K562 (cell line): ENCODE data around the gene PPT2. TPM values are rescaled to one million over a fixed set of nuclear protein-coding genes. Genes with fewer than 3 reads are reported as not detected.

Experiments
- CTBP1 ChIP-seq: fragments of 450-650 bp; IDR thresholded peaks from 2 replicates; pipeline ENCODE4 v1.6.1; 2016; ENCODE audit warnings: borderline replicate concordance
- GATA2 ChIP-seq: sonication (generic); formaldehyde crosslinking; IDR thresholded peaks from 2 replicates; pipeline ENCODE4 v1.4.0; 2020; ENCODE audit warnings: mild to moderate bottlenecking, missing genetic modification reagents
- HEY1 ChIP-seq: fragments of 250-450 bp; sonication (Bioruptor Pico); IDR thresholded peaks from 2 replicates; pipeline ENCODE4 v1.5.0; 2020; ENCODE audit warnings: mild to moderate bottlenecking, moderate library complexity, borderline replicate concordance
- JUN ChIP-seq, 2 experiments: sonication (generic) in 1 of 2; formaldehyde crosslinking in 1 of 2; IDR thresholded peaks; 2 replicates each; pipeline versions ENCODE4 v1.6.1 to v1.8.0; 2012 to 2022; ENCODE audit warnings: borderline replicate concordance in 2 of 2, mild to moderate bottlenecking in 2 of 2, improper control_type of control experiment in 1 of 2, low read depth in 1 of 2, low read length in 1 of 2, missing genetic modification reagents in 1 of 2
- KAT2B ChIP-seq: IDR thresholded peaks from one replicate; pipeline ENCODE4 v1.6.1; 2012; ENCODE audit warnings: low read depth, mild to moderate bottlenecking, control low read depth, inconsistent platforms, low read length, moderate library complexity
- NFE2L1 ChIP-seq: fragments of 450-650 bp; IDR thresholded peaks from 2 replicates; pipeline ENCODE4 v1.6.1; 2016; ENCODE audit warnings: missing genetic modification characterization, low read depth, mild to moderate bottlenecking, missing compliant biosample characterization, moderate library complexity, borderline replicate concordance
- RB1 ChIP-seq: fragments of 450-650 bp; IDR thresholded peaks from 2 replicates; pipeline ENCODE4 v1.6.1; 2017; ENCODE audit warnings: low read depth, mild to moderate bottlenecking
- TBP ChIP-seq: optimal IDR thresholded peaks from 2 replicates; pipeline ENCODE3; 2011; ENCODE audit warnings: low read depth, low read length, improper control_type of control experiment
- TEAD4 ChIP-seq, 2 experiments: sonication (generic) in 1 of 2; formaldehyde crosslinking in 1 of 2; IDR thresholded peaks; 2 replicates each; pipeline versions ENCODE4 v1.6.1 to v1.8.0; 2012 to 2022; ENCODE audit warnings: borderline replicate concordance in 1 of 2, inconsistent platforms in 1 of 2, low read length in 1 of 2, mild to moderate bottlenecking in 1 of 2, missing genetic modification reagents in 1 of 2
- ZNF639 ChIP-seq, 2 experiments: fragments of 200-800 bp in 1 of 2; sonication (Bioruptor generic) in 1 of 2; sonication (generic) in 1 of 2; formaldehyde crosslinking in 1 of 2; IDR thresholded peaks in 1 of 2; conservative IDR thresholded peaks in 1 of 2; 2 replicates each; pipeline versions ENCODE4 v1.5.0 to v1.6.1; 2016 to 2020; ENCODE audit warnings: missing compliant biosample characterization in 1 of 2, missing genetic modification characterization in 1 of 2, missing genetic modification reagents in 1 of 2
- ZNF740 ChIP-seq, 3 experiments: fragments of 200-800 bp in 1 of 3; sonication (Bioruptor generic) in 1 of 3; sonication (generic) in 1 of 3; formaldehyde crosslinking in 1 of 3; IDR thresholded peaks; 2 replicates each; pipeline versions ENCODE4 v1.6.1 to v1.8.0; 2016 to 2022; ENCODE audit warnings: mild to moderate bottlenecking in 2 of 3, missing compliant biosample characterization in 2 of 3, missing genetic modification characterization in 2 of 3, missing genetic modification reagents in 1 of 3
- polyA plus RNA-seq, 8 experiments: library from polyadenylated mRNA; depleted of rRNA in 4 of 8; stranded (reverse) in 5 of 8; unstranded in 3 of 8; fragments of >200 nt; fragmentation: Nextera tagmentation in 2 of 8; fragmentation: Illumina TruSeq in 1 of 8; extraction: Ambion mirVana in 2 of 8; extraction: Trizol in 1 of 8; gene quantifications; 2 replicates each; pipeline versions ENCODE4 v1.2.1 to v1.2.3, GENCODE V29; 2011 to 2014; ENCODE audit warnings: inconsistent platforms in 1 of 8, missing spikeins in 1 of 8
- total RNA-seq, 7 experiments: library from RNA; depleted of rRNA in 6 of 7; stranded (reverse); fragments of >200 nt in 6 of 7; fragmentation: Illumina TruSeq in 2 of 7; extraction: Trizol in 2 of 7; gene quantifications; 2 replicates each; pipeline versions ENCODE4 v1.2.1 to v1.2.3, GENCODE V29; 2011 to 2021; ENCODE audit warnings: low replicate concordance in 1 of 7
- TF ChIP-seq, protein P1 (sequence below): sonication (generic); formaldehyde crosslinking; IDR thresholded peaks from 2 replicates; pipeline ENCODE4 v1.8.0; 2022; ENCODE audit warnings: missing genetic modification reagents, mild to moderate bottlenecking, moderate library complexity, borderline replicate concordance
- TF ChIP-seq, protein P2 (sequence below): fragments of 450-650 bp; conservative IDR thresholded peaks from 2 replicates; pipeline ENCODE4 v1.6.1; 2016; ENCODE audit warnings: missing genetic modification characterization, low read depth, mild to moderate bottlenecking, missing compliant biosample characterization, moderate library complexity
- TF ChIP-seq, protein P3 (sequence below): sonication (generic); formaldehyde crosslinking; IDR thresholded peaks from 2 replicates; pipeline ENCODE4 v1.9.0; 2022; ENCODE audit warnings: mild to moderate bottlenecking, missing genetic modification reagents
- TF ChIP-seq, protein P4 (sequence below), 3 experiments: IDR thresholded peaks in 2 of 3; conservative IDR thresholded peaks in 1 of 3; 2 replicates each; pipeline ENCODE4 v1.5.1; 2011 to 2012; ENCODE audit warnings: low read length in 3 of 3, mild to moderate bottlenecking in 3 of 3, control low read depth in 2 of 3, improper control_type of control experiment in 1 of 3, inconsistent platforms in 1 of 3, low read depth in 1 of 3, mixed read lengths in 1 of 3, moderate library complexity in 1 of 3; ENCODE audit not compliant: insufficient read depth in 2 of 3

PPT2 gene
- total and polyA plus RNA-seq, 9 of the 15 experiments (the other 6 are each of a cell fraction or from before 2014, with no cell fraction given), result 27.4 to 98.8 (median 69.9) TPM

GRCh38 chr6:32113386-32114352 is 40.3 kb upstream of the PPT2 start (continued):
- TF ChIP-seq, protein P1, sequence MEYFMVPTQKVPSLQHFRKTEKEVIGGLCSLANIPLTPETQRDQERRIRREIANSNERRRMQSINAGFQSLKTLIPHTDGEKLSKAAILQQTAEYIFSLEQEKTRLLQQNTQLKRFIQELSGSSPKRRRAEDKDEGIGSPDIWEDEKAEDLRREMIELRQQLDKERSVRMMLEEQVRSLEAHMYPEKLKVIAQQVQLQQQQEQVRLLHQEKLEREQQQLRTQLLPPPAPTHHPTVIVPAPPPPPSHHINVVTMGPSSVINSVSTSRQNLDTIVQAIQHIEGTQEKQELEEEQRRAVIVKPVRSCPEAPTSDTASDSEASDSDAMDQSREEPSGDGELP (CRISPR knock-in tag), result peak; percentile 68
- TF ChIP-seq HEY1, result no peak
- no peak for TF ChIP-seq TEAD4 (IDR thresholded peaks at IDR 0.05; ENCODE audit: low read length)
- TF ChIP-seq TEAD4 (CRISPR knock-in tag; IDR thresholded peaks at IDR 0.05; ENCODE audit: borderline replicate concordance), result 0 out of 2 replicates have a peak, but pooled peaks have one; percentile 32
- TF ChIP-seq, protein P2, sequence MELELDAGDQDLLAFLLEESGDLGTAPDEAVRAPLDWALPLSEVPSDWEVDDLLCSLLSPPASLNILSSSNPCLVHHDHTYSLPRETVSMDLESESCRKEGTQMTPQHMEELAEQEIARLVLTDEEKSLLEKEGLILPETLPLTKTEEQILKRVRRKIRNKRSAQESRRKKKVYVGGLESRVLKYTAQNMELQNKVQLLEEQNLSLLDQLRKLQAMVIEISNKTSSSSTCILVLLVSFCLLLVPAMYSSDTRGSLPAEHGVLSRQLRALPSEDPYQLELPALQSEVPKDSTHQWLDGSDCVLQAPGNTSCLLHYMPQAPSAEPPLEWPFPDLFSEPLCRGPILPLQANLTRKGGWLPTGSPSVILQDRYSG (tag), result no peak
- TF ChIP-seq JUN (IDR thresholded peaks at IDR 0.05; ENCODE audit: borderline replicate concordance, low read depth, low read length), result peak; percentile 31; the same call in 1 of the 2 replicates
- no peak for TF ChIP-seq JUN (CRISPR knock-in tag; IDR thresholded peaks at IDR 0.05; ENCODE audit: borderline replicate concordance)
- TF ChIP-seq, protein P3, sequence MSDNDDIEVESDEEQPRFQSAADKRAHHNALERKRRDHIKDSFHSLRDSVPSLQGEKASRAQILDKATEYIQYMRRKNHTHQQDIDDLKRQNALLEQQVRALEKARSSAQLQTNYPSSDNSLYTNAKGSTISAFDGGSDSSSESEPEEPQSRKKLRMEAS (CRISPR knock-in tag), result 0 out of 2 replicates have a peak, but pooled peaks have one; percentile 18
- TF ChIP-seq TBP, result no peak
- 0 out of 4 replicates have a peak, but pooled peaks of 1 of the 2 experiments have one; percentile 24 for TF ChIP-seq ZNF639 (CRISPR knock-in tag; conservative IDR thresholded peaks at IDR 0.05 in 1 of 2, IDR thresholded peaks at IDR 0.05 in 1 of 2)
- TF ChIP-seq GATA2 (CRISPR knock-in tag), result peak; percentile 36; the same call in 1 of the 2 replicates
- peak; percentile 62; the same call in 1 of the 2 replicates for TF ChIP-seq CTBP1
- TF ChIP-seq NFE2L1 (tag), result no peak
- TF ChIP-seq KAT2B, result no peak
- TF ChIP-seq, protein P4, sequence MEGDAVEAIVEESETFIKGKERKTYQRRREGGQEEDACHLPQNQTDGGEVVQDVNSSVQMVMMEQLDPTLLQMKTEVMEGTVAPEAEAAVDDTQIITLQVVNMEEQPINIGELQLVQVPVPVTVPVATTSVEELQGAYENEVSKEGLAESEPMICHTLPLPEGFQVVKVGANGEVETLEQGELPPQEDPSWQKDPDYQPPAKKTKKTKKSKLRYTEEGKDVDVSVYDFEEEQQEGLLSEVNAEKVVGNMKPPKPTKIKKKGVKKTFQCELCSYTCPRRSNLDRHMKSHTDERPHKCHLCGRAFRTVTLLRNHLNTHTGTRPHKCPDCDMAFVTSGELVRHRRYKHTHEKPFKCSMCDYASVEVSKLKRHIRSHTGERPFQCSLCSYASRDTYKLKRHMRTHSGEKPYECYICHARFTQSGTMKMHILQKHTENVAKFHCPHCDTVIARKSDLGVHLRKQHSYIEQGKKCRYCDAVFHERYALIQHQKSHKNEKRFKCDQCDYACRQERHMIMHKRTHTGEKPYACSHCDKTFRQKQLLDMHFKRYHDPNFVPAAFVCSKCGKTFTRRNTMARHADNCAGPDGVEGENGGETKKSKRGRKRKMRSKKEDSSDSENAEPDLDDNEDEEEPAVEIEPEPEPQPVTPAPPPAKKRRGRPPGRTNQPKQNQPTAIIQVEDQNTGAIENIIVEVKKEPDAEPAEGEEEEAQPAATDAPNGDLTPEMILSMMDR (IDR thresholded peaks at IDR 0.05 in 2 of 3, conservative IDR thresholded peaks at IDR 0.05 in 1 of 3; ENCODE audit: insufficient read depth in 2 of 3, low read depth in 1 of 3, low read length in 3 of 3), result peak; percentile 50 to 68 (median 55)
- peak; percentile 41; the same call in 1 of the 2 replicates for TF ChIP-seq RB1
- peak; percentile 23; the same call in 1 of the 2 replicates for TF ChIP-seq ZNF740 (CRISPR knock-in tag; IDR thresholded peaks at IDR 0.05)
- TF ChIP-seq ZNF740 (tag; IDR thresholded peaks at IDR 0.05), result peak in 1 of 2 experiments; percentile 79; a peak in 2 of 4 replicates
